Activated CD4-positive, alpha-beta T cell treated with anti-CD3 and anti-CD28 coated beads, Interleukin-10, Interleukin-2, amounts not matched to agents 100 ng/mL and 50 ng/mL, durations not matched to agents 16 hours and 8 hours (primary cell): ENCODE data around the gene CLCN4.

Source experiments
- DNase-seq: peaks from one replicate; pipeline ENCODE4 v3.0.0-alpha.2; 2020

The CLCN4 gene

DNA sequence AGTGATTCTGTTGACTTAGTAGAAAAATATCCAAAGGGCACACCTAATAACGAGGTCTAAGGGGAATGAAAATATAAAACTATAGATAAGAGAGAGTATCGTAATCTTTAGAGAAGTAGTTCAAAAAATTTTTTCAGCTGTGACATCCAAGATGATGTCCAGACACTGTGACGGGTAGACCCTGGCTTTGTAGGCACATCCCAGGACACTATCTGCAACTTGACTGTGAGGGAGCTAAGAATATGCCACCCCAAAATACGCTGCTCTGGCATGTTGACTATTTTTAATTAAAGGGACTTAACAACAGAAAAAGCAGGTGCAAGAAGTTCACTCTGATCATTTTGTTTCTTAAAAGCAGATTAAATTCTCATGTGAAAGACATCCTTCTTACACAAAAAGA is 89.5 kb downstream of the CLCN4 start:
- DNase-seq: no peak

GRCh38 chrX:10246846-10247245 is 90.1 kb downstream of the CLCN4 start:
- DNase-seq: no peak

DNA sequence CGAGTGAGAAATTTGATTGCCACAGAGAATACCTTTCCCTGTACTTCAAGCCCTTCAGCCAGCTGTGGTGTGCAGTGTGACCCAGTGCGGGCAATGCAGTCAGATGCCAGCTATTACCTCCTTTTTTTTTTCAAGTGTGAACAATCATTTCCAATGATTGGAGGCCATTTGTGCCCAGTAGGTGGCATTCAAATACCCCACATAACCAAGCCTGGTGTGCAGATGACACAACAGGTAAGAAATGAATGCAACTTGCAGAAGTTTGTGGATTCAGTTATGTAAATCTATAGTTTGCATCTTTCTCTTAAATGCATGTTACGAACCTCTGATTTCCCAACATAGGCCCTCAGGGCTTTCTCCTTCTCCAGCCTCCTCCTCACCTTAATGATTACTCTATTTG is 98.0 kb downstream of the CLCN4 start:
- no peak for DNase-seq

DNA sequence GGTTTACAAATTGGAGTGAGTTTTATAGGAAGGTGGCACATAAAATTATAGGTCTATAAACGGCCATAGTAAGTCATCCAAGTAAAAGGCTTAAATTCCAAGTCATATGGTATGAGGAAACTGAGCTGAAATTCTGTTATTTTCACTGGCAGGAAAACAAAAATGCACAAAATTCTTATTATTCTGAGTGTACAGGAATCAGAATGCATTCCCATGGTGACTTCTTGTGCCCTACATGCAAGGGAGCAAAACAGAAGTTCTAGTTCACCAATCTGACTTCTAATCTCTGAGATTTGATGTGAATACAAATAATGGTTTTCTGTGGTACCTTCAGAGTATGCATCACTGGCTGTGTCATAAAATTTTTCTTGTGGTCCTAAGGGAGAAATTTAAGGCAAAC is 102.9 kb downstream of the CLCN4 start:
- no peak for DNase-seq

GRCh38 chrX:10265775-10266174 is 109.0 kb downstream of the CLCN4 start:
- no peak for DNase-seq

DNA sequence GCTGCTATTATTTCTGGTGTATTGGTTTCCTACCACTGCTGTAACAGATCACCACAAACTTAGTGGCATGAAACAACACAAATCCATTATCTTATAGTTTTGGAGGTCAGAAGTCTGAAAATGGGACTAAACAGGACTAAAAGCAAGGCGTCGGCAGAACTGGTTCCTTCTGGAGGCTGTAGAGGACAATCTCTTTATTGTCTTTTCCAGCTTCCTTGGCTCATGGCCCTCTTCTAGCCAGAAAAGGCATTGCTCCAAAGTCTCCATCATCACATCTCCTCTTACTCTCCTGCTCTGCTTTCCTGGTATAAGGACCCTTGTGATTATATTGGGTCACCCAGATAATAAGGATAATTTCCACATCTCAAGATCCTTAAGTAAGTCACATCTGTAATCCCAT is 121.9 kb downstream of the CLCN4 start:
- no peak for DNase-seq

DNA sequence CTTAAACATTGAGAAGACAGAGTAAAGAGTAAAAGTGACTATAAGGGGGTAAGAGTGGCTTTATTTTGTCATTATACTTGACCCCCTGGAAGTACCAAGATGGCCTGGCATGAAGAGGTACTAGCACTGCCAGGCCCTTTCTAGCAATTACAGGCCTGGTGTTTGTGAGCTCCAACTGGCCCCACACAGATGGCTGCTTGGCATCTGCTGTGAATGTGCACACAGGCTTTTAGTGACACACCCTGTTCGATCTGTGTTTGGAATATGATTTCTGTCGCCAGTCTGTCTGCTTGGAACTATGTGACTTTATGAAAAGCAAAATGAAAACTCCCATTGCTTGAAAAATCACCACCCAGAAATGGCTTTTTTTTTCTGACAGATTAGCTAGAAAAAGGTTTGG is 123.3 kb downstream of the CLCN4 start:
- DNase-seq: no peak

DNA sequence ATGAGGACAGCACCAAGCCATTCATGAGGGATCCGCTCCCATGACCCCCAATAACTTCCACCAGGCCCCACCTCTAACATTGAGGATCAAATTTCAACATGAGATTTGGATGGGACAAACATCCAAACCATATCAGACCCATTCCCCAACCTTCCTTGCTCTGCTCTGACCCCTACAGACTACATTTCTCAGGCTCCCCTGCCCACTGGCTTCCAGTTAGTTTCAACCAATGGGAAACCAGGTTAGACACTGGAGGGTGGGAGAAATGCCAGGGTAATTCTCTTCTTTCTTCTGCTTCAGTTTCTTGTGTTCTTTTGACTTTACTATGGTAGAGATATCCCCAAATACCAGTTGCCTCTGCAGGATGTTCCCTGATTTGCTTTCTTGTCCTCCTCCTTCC is 125.7 kb downstream of the CLCN4 start:
- no peak for DNase-seq

GRCh38 chrX:10286195-10286594 is 129.4 kb downstream of the CLCN4 start:
- no peak for DNase-seq
